WI38 (cell line): ENCODE results near the gene BTAF1.

Experiments
- H3K4me3 ChIP-seq: 2 replicates; pipeline ENCODE4 v1.5.1; 2011; ENCODE audit warnings: low read depth, mild to moderate bottlenecking, control low read depth, low read length
- CTCF ChIP-seq: IDR thresholded peaks from 2 replicates; pipeline ENCODE4 v1.5.1; 2012; ENCODE audit warnings: low read depth, mild to moderate bottlenecking, control low read depth, low read length

BTAF1 gene

GRCh38 chr10:91980319-91980718, 56.7 kb downstream of the BTAF1 start:
- no peak for TF ChIP-seq CTCF

GRCh38 chr10:91983416-91983815, 59.8 kb downstream of the BTAF1 start:
- no peak for TF ChIP-seq CTCF
- no peak overlapping the region for H3K4me3 ChIP-seq

More at GRCh38 chr10:91980319-91980718, 56.7 kb downstream of the BTAF1 start:
- H3K4me3 ChIP-seq: no peak overlapping the region

- no peak for TF ChIP-seq CTCF
- H3K4me3 ChIP-seq: no peak overlapping the region
Measured at GRCh38 chr10:91987397-91988037, 63.9 kb downstream of the BTAF1 start.

- H3K4me3 ChIP-seq: no peak overlapping the region
Measured at GRCh38 chr10:91992031-91992430, 68.5 kb downstream of the BTAF1 start.

GRCh38 chr10:91996266-91996665, 72.7 kb downstream of the BTAF1 start:
- no peak for TF ChIP-seq CTCF
- H3K4me3 ChIP-seq: no peak overlapping the region

More at GRCh38 chr10:91992031-91992430, 68.5 kb downstream of the BTAF1 start:
- TF ChIP-seq CTCF: no peak

GRCh38 chr10:92001581-92001980, 78.0 kb downstream of the BTAF1 start:
- H3K4me3 ChIP-seq: no peak overlapping the region
- no peak for TF ChIP-seq CTCF

- no peak overlapping the region for H3K4me3 ChIP-seq
- no peak for TF ChIP-seq CTCF
Measured at GRCh38 chr10:92001995-92002394, 78.4 kb downstream of the BTAF1 start.
